Muscle of arm (tissue), 12 donors: ENCODE measurements around the gene PFKL. TPM values are rescaled to one million over a fixed set of nuclear protein-coding genes. Genes with fewer than 3 reads are reported as not detected.

Experiments used
- DNase-seq: peaks from one replicate; pipeline ENCODE4 v3.0.0-alpha.2; 2013
- polyA plus RNA-seq, 12 donors: library from polyadenylated mRNA; unstranded; fragments of 120-200 nt; gene quantifications; one replicate each; pipeline ENCODE4 v1.2.1, GENCODE V29; 2013; ENCODE audit not compliant: insufficient read length in 12 of 12

Gene PFKL
- polyA plus RNA-seq, 12 donors, result 38.5 to 85.1 (median 52.2) TPM; not detected in 1

DNA sequence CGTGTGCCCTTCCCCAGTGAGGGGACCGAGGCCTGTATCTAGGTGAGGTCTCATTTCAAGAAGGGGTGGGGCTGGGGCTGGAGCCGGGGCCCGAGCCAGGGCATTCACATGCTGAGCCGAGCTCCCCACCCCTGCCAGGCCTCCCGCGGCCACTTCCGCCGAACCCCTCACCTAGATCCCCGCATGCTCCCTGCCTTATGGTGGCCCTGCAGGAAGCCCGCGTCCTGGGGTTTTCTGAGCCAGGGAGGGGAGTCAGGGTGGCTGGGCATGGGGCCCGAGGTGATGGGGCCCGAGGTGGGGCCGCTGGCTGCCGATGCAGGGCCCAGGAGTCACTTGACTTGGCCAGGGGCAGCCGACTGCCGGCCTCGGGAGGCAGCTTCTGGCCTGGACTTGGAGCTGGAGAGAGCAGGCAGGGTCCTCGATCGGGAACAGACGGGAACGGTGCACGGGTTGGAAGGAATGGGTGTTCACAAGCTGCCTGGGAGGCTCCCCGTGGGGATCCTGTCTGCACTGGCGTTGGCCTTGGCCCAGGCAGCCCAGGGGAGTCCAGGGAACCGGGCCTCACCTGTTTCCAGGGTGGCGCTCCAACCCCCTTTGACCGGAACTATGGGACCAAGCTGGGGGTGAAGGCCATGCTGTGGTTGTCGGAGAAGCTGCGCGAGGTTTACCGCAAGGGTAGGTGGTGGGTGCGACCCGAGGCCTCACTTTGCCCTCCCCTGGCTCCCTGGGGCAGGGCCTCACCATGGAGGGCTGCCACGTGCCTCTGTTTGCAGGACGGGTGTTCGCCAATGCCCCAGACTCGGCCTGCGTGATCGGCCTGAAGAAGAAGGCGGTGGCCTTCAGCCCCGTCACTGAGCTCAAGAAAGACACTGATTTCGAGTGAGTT, 25.8 kb downstream of the PFKL start:
- no peak for DNase-seq

DNA sequence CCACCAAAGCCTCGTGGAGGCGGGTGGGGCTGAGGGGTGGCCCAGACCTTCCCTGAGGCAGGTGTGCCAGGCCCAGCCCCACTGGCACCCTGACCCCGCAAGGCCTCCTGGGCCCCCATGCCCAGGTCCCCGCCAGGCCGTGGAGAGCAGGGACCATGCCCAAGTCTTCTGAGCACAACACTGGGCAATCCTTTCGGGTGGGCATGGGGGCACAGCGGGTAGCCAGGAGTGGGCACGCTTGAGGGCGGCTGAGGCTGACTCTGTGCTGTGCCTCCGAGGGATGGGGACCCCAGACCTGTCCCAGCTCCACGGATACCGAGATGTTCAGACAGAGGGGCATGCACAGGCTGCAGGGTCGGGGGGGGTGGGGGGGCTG, 26.4 kb downstream of the PFKL start:
- DNase-seq, result no peak

DNA sequence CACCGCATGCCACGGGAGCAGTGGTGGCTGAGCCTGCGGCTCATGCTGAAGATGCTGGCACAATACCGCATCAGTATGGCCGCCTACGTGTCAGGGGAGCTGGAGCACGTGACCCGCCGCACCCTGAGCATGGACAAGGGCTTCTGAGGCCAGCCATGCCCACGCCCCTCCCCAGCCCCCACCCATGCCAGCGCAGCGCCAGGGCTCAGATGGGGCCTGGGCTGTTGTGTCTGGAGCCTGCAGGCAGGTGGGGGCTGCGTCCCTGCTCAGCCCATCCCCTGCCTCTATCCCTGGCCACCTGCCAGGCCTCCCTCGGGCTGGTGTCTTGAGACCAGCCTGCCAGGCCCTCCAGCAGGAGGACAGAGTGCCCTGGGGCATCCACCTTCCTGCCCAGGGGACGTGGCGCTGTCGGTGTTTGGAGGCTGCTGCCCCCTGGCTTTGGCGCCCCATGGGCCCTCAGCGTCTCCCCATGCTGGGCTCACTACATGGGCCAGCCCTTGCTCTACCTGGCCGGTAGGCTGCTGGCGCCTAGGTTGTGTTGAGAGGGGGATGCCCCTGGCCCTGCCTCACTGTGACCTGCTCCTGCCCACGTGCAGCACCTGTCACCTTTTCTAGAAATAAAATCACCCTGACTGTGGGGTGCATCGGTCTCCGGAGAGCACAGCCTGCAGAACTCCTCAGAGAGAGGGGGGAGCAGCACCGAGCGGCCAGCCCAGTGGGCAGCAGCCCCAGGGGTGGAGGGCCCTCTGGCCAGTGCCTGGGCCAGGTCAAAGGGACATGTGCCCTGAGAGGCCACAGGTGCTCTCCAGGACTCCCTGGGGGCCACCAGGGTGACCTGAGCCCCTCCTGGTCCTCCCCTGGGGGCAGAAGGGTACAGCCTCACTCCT, 27.1 kb downstream of the PFKL start:
- no peak for DNase-seq

DNA sequence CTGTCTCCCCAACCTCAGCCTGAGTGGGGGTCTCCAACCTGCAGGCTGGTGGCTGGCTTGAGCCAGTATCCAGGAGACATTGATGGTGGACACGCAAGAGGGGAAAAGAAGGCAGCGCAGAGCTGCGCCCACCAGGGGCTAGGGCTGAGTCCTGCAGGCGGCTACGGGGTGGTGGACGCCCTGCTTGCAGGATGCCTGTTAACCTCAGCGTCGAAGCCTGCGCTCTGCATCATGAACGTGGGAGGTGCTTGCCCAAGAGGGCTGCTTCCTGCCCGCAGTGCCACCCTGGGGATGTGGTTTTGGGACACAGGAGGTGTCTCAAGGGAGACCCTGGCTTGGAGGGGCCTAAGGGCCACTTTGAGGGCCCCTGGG, 27.7 kb downstream of the PFKL start:
- no peak for DNase-seq

DNA sequence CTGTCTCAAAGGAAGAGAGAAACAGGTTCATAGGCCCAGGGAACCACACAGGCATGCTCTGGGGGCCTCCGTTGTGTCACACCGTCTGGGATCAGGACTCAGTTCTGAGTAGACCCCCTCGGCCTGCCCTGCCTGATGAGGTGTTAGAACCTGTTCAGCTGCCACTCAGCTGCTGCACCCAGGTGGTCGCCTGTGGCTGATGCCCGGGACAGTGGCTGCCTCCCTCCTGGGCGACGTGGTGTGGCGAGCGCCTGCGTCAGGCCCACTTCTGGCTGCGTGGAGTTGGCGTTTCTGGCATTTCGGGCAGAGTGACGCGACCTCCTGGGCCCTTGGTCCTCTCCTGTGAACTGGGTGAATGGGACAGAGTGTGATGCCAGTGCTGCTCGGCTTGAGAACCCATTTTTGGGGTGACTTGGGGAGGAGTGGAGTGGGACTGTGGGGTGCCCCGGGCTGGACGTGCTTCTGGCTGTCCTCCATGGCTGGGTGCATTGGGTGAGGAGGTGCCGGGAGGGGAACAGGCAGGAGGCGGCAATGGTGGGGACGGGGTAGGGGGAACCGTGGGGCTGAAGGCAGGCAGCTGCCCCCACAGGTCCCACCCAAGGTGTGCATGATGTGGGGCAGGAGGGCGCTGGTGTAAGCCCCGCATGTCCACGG, 28.5 kb downstream of the PFKL start:
- DNase-seq, result no peak

DNA sequence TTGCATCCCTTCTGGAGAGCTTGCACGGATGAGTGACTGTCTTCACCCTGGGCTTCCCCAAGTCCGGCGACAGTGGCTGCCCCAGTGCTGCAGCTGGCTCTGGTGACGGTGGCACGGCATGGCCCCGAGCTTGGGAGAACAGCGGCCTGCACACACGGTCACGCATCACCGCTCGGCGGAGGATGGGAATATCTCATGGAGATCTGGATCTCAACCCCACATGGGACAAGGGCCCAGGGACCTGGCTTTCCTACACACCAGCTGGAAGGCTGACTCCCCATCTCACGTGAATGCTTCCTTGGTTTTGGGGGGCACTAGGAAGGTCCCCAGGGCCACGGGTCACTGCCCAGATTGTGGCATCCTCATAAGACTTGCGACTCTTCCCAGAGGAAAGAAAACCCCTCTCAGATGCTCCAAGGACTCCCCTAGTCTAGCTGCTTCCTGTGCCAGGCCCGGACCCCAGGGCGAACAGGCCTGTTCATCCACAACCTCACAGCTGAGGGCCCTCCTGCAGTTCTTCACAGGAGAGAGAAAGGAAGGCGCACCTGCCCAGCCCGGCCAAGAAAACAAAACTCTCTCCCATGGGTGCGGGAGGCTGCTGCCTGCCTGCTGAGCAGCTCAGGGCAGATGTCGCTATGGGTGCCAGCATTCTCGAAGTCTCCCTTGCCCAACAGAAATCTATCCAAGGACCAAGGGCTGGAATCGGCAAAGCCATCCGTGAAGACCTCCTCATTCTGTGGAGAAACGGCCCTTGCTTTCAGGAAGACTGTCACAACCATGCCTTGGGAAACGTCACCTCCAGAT, 29.4 kb downstream of the PFKL start:
- no peak for DNase-seq

DNA sequence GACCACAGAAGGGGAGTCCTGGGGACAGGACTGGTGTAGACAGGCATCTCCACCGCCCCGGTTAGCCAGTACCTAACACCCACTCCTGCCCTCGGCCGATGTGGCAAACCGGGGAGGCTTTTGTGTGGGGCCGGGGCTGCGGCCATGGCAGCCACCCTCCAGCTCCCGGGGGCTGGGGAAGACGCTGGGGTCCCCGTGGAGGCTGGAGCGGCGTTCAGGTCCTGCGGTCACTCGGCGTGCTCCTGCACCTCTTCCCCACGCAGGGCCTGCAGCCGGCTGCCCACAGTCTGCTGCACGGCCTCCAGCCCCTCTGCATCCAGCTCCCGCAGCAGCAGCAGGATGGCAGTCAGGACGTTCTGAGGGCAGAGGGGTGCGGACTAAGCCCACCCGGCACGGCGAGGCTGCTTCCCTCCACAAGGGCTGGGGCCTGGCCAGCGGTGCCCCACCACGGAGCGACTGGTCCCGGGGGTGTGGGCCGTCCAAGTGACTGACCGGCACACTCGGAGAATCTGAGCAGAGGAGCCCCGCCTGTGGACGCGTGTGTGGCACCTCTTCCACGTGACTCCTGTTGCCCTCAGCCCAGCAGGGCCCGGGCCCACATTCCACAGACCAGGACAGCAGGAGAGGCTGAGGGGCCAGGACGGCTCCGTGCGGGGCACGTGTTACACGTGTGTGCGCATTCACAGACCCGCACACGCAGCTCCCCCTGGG, 30.3 kb downstream of the PFKL start:
- no peak for DNase-seq

DNA sequence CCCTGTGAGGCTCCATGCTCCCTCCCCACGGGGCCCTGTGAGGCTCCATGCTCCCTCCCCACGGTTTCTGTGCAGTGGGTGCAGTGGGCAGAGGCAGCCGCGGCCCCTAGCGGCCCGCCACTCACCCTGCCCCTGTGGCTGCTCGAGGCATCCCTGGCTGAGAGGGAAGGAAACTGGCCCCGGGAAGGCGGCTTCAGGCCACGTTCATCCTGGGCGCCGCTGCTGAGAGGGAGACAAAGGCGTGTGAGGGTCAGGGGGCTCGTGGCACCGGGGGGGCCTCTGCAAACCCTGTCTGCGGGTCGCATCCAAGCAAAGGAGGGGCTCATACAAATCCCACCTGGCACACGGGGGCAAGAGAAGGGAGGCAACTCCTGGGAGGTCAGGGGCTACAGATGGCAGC, 30.8 kb downstream of the PFKL start:
- no peak for DNase-seq

DNA sequence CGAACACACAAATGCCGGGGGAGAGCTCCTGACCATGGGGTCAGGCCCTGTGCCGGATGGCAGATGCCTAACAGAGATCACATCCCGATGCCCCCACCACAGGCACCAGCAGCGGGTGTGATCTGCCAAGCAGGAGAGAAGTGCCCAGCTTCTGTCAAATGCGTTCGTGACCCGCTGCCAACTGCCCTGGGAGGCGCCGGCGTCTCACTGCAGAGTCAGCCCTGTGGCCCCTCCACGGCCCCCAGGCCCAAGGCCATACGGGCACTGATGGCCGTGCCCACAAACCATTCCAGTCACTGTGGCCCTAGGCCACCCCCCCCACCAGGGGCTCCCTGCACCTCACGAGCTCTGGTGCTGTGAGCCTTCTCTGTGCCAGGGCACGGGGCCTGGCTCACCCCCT, 31.4 kb downstream of the PFKL start:
- no peak for DNase-seq

DNA sequence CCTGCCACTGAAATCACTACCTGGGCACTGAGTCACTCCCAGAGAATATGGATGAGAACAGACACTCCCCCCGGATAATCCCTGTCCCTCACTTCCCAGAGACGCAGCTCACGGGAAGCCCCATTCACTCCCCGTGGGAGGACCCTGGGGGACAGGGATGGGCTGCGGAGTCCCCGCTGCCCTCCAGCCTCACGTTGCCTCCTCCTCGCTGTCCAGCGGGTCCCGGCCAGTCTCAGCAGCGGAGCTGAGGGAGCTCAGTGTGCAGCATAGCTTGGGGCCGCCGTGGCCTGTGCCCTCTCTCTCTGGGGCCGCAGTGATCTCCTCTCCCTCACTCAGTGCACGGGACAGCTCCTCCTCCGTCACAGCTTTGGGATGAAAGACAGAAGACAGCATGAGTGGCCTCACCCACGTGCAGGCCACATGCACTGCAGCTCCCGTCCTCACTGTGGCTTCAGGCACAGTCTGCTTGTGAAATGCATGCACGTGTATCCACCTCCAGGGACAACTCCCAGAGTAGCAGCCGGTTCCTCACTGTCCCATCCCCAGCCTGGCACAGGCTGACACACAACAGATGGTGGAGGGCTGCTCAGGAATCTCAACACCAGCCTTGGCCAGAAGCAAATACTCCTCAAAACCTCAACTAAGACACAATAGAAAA, 31.9 kb downstream of the PFKL start:
- no peak for DNase-seq

DNA sequence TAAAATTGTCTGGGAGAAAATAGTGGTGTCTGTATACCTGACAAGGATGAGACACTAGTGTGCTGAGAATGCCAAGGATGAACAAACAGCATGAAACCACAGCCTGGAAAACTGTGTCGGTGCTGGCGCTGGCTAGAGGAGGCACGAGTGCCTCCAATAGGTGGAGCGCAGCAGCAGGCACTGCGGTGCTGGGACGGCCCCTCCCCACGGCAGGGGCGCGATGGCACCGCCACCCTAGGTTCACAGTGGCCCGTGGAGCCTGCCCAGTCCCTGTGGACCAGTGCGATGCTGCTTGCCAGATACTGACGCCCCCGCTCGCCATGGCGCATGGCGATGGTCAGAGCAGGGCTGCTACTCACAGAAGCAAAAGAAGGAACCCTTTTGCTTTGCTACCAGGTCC, 32.5 kb downstream of the PFKL start:
- DNase-seq, result no peak

DNA sequence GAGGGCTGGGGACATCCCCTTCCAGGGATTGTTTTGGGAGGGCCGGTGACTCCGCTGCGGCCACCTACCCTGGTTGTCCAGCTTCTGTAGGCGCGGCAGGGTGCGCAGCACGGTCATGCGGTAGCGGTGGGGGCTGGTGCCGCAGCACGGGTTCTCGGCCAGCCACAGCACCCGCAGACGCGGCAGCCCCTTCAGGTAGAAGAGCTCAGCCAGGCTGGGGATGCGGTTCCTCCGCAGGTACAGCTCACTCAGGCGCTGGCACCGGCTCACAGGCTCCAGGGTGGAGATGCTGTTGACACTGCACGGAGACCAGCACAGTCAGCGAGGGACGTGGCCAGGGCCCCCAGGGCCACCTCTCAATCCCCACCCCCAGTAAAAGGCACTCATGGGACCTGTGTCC, 33.1 kb downstream of the PFKL start:
- DNase-seq, result no peak

DNA sequence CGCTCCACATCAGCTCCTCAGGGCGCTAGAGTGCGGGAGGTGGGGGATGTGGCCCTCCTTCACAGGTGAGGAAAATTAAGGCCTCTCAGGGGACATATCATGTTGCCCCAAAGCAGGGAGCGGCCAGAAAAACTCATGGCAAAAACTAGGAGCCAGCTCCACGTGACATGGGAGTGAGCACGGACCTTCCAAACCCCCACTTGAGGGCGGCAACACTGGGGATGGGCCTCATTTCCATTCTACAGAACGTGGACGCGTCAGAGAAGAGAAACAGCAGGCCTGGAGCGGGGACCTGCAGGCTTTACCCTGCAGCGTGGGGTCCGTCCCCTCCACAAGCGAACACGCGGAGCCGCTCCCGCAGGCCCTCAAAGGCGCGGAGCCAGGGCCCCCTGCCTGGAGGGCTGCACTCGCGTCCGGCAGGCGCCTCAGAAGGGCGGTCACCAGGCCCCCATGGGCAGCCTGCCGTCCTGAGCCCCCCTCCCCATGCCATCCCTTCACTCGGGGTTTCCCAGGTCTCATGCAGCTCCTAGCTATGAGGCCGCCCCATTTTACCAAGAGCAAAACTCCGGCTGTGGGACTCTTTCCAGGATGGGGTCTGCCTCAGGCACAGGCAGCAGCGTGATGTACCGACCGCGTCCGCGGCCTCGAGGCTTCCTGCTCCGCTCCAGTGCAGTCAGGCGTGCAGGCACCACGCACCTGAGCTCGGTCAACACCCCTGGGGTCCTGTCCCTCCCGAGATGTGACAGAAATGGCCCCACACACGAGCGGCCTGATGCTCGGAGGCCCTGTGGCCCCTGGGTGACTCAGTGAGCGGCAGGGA, 33.9 kb downstream of the PFKL start:
- no peak for DNase-seq

DNA sequence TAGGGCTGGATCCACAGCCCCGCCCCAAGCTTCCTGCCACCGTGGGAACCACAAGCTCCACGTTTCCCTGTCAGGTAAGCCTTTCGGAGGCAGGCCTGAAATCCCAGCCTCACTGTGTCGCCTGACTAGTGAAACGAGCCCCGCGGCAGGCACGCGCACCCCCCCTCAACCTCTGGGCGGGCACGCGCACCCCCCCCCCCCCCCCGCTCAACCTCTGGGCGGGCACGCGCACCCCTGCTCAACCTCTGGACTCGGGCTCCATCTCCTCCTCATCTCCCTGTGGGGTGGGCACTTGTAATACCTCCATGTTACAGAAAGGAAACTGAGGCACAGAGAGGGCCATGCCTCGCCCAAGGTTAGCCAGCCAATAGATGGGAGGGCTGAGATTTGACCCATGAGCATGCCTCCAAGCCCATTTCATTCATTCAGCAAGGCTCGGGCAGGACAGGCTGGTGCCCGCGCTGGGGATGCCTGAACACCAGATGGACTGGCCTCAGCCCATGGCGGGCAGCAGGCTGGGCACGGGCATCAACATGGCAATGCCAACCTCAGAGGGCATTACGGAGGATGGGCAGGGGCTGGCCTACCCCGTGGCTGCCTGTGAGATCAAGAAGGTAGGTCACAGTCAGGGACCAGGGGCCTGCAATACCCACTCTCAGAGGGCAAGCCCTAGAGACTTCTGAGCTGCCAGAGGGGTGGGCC, 34.6 kb downstream of the PFKL start:
- DNase-seq, result no peak

DNA sequence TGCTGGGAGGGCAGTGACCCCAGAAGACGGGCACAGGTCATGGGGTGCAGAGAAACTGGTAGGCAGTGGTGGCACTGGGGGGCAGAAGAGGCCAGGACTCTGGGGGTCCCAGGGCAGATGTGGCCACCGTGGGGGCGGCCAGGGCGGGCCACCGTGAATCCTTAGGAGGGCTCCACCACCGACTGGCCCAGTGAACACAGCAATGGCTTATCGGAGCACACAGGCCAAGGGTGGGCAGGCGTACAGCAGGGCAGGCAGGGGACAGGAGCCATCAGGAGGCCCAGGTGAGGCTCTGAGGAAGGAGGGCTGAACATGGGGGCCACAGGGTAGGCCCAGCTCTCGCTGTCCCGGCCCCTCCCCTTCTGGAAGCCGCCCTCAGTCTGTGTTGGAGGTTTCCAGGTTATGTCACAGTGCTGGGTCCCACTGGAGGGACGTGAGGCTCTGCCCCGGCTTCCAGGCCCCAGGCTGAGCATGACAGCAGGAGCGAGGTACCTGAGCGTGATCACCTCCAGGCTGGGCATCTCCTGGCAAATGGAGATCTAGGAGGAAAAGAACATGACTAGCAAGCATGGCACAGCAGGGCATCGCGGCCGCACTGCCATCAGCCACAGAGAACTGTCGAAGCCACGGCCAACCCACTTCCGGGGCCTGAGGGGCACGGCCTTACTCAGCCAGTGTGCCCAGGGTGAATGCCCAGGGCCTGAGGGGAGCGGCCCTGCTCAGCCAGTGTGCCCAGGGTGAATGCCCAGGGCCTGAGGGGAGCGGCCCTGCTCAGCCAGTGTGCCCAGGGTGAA, 35.6 kb downstream of the PFKL start:
- DNase-seq, result no peak

DNA sequence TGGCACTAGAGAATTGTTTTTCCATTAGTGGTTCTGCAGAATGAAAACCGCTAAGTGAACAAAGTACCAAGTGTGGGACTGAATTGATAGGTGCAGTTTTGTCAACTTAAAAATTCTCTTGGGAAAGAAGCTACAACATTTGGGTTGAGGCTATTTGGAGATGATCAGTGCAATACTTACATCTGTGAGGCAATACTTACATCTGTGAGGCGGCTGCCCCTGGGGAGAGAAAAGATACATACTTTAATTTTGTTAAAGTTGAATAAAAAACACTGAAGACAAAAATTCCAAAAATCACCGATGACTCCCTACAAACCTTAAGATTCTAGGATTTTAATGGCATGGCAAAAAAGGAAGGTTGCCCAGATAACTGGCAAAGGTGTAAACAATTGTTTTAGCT, 37.6 kb downstream of the PFKL start:
- DNase-seq, result no peak

DNA sequence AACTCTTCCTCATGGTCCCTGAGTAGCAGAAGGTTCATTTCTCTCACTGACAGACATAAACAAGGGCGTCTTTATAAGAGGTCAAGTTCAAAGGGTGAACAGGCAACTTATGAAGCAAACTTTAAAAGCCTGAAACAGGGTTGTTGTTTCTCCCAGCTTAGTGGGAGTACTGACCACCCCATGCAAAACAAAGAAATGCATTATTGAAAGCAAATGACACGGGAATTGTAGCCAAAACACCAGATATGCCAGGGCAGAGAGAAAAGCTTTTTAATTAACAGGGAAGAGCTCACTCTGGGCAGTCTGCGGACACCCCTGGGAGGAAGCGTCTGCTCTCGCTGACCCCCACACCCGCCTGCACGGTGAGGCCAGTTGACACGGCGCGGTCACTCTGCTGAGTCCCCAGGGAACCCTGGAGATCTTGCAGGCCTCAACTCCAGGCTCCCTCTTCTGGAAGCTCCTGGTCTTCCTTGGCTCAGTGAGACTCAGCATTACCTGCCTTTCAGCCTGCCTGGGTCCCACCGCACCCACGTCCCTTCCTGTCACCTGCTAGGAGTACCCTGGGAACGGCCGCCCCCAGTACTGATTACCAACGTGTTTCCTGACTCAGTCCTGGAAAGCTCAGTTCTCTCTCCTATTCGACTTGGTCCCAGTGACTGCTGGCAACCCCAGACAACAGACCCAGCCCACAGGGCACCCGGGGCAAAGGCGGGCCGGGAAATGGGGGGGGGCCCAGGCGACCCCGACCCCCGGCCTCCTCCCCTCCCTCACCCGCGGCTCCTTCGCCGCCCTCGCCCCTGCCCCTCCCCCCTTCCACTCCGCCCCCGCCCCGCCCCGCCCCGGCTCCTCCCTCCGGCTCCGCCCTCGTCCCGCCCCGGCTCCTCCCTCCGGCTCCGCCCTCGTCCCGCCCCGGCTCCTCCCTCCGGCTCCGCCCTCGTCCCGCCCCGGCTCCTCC, 38.4 kb downstream of the PFKL start:
- DNase-seq, result peak; percentile 67
